ENCODE data around the gene UBE2O. TPM values are rescaled to one million over a fixed set of nuclear protein-coding genes. Genes with fewer than 3 reads are reported as not detected.

UBE2O gene
- total RNA-seq, 2 experiments from 2014 or later = 43.4 to 79.6 TPM

DNA sequence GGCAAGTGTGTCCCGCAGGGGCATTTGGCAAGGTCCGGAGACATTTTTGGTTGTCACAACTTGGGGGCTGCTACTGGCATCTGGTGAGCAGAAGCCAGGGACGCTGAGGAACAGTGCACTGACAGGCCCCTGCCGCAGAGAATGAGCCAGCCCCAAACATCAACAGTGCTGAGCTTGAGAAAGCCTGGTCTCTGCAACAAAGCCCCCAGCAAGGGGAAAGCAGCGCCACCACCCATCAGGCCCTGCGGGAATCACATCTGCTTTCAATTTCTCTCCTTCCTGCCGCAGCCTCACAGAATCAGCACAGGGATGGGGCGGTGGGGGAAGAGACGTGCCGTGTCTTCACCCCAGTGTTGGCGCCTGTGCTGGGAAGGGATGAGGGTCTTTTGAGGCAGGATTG, 84.4 kb downstream of the UBE2O start:
- BruUV-seq (replicated peaks) = no TSS peak
- no peak for DNase-seq (ENCODE audit: low spot score)
- intact Hi-C loops (cut with micrococcal nuclease; ENCODE audit: unreplicated experiment) = no loop called here
- ChIA-PET CTCF (ENCODE audit: unreplicated experiment) (no interaction called here), POLR2A (no interaction called here)
- Histone ChIP-seq H3K4me1 (ENCODE audit: insufficient read depth, low read length, poor library complexity, severe bottlenecking) (peaks cover 3% of the 10 kb centered on the region), H3K36me3 (ENCODE audit: insufficient read depth, low read length) (no peaks in the 10 kb centered on the region), H3K4me2 (ENCODE audit: low read length) (no peak overlapping the region), H3K4me3 (ENCODE audit: low read depth, low read length, poor library complexity, severe bottlenecking) (no peak overlapping the region), H3K9me2 (ENCODE audit: insufficient read depth, low read length) (no peaks in the 10 kb centered on the region), H3K79me2 (ENCODE audit: insufficient read depth, low read depth, low read length) (no peaks in the 10 kb centered on the region), H3K9me3 (ENCODE audit: low read length) (no peaks in the 10 kb centered on the region), H2AFZ (ENCODE audit: low read length) (no peak overlapping the region), H3K27ac (ENCODE audit: low read depth, low read length, poor library complexity, severe bottlenecking) (no peak overlapping the region), H4K20me1 (ENCODE audit: insufficient read depth, low read length) (no peaks in the 10 kb centered on the region)
- TF ChIP-seq CTCF (conservative IDR thresholded peaks at IDR 0.05; ENCODE audit: low read length) (no peak), EZH2phosphoT487 (IDR thresholded peaks at IDR 0.05; ENCODE audit: borderline replicate concordance, low read depth, low read length) (no peak)

DNA sequence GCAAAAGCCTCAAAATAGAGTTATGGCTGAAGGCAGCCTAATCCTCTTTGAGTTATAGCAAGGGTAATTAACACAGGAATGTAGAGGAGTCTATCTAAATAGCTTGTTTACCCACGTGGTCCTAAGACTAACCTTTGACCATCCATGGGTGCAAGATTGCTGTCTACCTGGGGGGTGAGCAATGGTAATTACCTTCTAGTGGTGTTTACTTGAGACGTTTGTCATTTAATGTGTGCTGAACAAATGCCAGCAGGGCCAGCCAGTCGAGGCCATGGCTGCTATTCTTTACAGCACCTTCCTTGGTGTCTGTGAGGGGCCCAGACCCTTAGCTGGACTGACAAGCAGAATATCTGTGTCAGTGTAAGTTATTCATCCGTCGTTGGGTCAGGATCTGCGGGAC, 85.3 kb downstream of the UBE2O start:
- ChIA-PET CTCF (ENCODE audit: unreplicated experiment) (interaction anchor here (0.6 kb wide), 1 partner anchor 531 kb away, joined by 3 read pairs; no protein-coding TSS in a partner anchor), POLR2A (no interaction called here)
- Histone ChIP-seq H2AFZ (ENCODE audit: low read length) (no peak overlapping the region), H3K36me3 (ENCODE audit: insufficient read depth, low read length) (no peaks in the 10 kb centered on the region), H3K9me3 (ENCODE audit: low read length) (no peaks in the 10 kb centered on the region), H3K4me3 (ENCODE audit: low read depth, low read length, poor library complexity, severe bottlenecking) (no peak overlapping the region), H4K20me1 (ENCODE audit: insufficient read depth, low read length) (no peaks in the 10 kb centered on the region), H3K27ac (ENCODE audit: low read depth, low read length, poor library complexity, severe bottlenecking) (no peak overlapping the region), H3K79me2 (ENCODE audit: insufficient read depth, low read depth, low read length) (no peaks in the 10 kb centered on the region), H3K9me2 (ENCODE audit: insufficient read depth, low read length) (no peaks in the 10 kb centered on the region), H3K4me2 (ENCODE audit: low read length) (no peak overlapping the region), H3K4me1 (ENCODE audit: insufficient read depth, low read length, poor library complexity, severe bottlenecking) (peaks cover 10% of the 10 kb centered on the region)
- DNase-seq (ENCODE audit: low spot score) = no peak
- no TSS peak for BruUV-seq (replicated peaks)
- intact Hi-C loops (cut with micrococcal nuclease; ENCODE audit: unreplicated experiment) = no loop called here
- TF ChIP-seq EZH2phosphoT487 (IDR thresholded peaks at IDR 0.05; ENCODE audit: borderline replicate concordance, low read depth, low read length) (no peak), CTCF (conservative IDR thresholded peaks at IDR 0.05; ENCODE audit: low read length) (no peak)

- CTCF ChIA-PET (ENCODE audit: unreplicated experiment) = no interaction called here
- no peaks in the 10 kb centered on the region for H3K79me2 ChIP-seq (ENCODE audit: insufficient read depth, low read depth, low read length)
- H3K9me2 ChIP-seq (ENCODE audit: insufficient read depth, low read length) = no peaks in the 10 kb centered on the region
- no peak overlapping the region for H2AFZ ChIP-seq (ENCODE audit: low read length)
- intact Hi-C loops (cut with micrococcal nuclease; ENCODE audit: unreplicated experiment) = no loop called here
- TF ChIP-seq EZH2phosphoT487 (IDR thresholded peaks at IDR 0.05; ENCODE audit: borderline replicate concordance, low read depth, low read length) (no peak), CTCF (conservative IDR thresholded peaks at IDR 0.05; ENCODE audit: low read length) (no peak)
- peaks cover 10% of the 10 kb centered on the region for H3K4me1 ChIP-seq (ENCODE audit: insufficient read depth, low read length, poor library complexity, severe bottlenecking)
- POLR2A ChIA-PET = interaction anchor here (0.6 to 0.9 kb wide), 2 partner anchors 12 to 223 kb away, joined by 5 to 6 read pairs; partner anchors contain the start of gene PRPSAP1
- no peak overlapping the region for H3K4me2 ChIP-seq (ENCODE audit: low read length)
- BruUV-seq (replicated peaks) = no TSS peak
- H3K27ac ChIP-seq (ENCODE audit: low read depth, low read length, poor library complexity, severe bottlenecking) = no peak overlapping the region
- H4K20me1 ChIP-seq (ENCODE audit: insufficient read depth, low read length) = no peaks in the 10 kb centered on the region
- no peaks in the 10 kb centered on the region for H3K9me3 ChIP-seq (ENCODE audit: low read length)
- DNase-seq (ENCODE audit: low spot score) = no peak
- H3K36me3 ChIP-seq (ENCODE audit: insufficient read depth, low read length) = no peaks in the 10 kb centered on the region
- H3K4me3 ChIP-seq (ENCODE audit: low read depth, low read length, poor library complexity, severe bottlenecking) = no peak overlapping the region
These were observed 86.7 kb downstream of the UBE2O start for GRCh38 chr17:76366247-76366646.
